GM18517 (cell line): ENCODE measurements around the gene HERC2.
A peak's percentile ranks its signal among the peaks of the same experiment; 100 is the strongest.
"Not testable (repeated sequence)": the region's sequence is repeated elsewhere in the genome, so short reads cannot be mapped to it uniquely, and the experiment has no call there.

ENCODE experiments used
- ATAC-seq: cut with Tn5 transposase; IDR thresholded peaks from one replicate; pipeline ENCODE4 v1.9.1; 2021; ENCODE audit warnings: mild to moderate bottlenecking, moderate library complexity; ENCODE audit not compliant: unreplicated experiment

The HERC2 gene

DNA sequence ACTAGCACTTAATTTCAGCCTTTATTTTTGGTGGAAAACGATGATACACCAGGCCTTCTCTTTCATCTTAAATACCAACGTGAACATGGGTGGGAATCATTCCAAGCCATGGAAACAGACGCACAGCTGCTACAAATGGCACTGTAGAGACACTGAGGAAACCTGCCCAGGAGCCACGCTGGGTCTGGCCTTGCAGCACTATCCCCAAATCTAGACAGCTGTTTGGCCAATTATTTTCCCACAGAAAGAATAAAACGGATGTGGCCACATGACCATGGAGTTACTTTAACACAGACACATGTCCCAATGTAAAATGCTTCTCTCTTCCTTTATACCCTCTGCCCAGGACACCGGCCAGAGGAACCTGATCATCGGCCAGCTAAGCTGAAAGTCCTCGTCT lies 139.2 kb downstream of the HERC2 start:
- no peak for ATAC-seq

DNA sequence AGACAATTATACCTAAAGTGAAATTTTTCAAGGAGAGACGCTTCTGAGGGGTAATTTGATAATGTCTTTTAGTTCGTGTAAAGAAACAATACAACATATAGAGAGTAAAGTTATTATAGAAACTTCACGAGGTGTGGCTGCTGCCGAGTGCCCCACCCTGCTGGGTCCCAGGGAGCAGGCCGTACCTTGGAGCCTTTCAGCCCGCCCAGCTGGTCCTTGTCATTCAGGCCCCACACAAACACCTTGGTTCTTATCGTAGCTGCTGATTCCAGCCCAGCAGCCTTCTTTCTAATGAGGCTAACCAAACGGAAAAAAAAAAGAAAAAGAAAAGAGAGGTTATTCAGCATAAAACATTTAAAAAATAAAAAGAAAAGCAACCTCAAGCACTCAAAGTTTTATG lies 139.8 kb downstream of the HERC2 start:
- no peak for ATAC-seq

DNA sequence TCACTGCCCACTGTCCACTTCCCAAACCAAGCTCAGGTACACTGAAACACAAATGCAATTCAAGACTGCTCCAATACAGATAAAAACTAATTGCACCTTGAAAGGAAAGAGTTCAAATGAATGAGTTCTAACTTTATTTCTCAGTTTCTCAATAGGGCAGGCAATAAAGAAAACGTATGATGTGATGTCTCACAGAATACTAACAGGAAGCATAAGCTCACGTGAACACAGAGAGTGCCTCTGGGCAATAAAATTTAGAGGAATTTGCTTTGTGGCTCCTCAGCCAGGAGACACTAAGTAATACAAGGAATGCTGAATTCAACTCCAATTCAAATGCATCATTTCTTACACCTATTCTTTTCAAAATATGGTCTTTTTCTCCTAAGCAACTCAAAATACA lies 140.6 kb downstream of the HERC2 start:
- ATAC-seq: no peak

DNA sequence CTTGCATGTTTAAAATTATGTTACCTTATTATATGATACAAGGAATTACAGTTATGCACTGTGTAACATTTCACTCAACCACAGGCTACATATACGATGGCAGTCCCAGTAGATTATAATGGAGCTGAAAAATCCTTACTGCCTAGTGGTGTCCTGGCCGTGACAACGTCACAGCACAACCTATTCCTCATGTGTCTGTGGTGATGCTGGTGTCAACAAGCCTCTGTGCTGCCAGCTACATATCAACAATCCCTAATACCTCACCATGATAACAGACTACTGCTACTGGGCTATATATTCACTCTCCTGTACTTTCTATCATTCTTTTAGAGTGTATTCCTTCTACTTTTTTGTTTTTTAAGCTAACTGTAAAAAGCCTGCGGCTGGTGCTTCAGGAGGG lies 142.7 kb downstream of the HERC2 start:
- ATAC-seq: no peak

DNA sequence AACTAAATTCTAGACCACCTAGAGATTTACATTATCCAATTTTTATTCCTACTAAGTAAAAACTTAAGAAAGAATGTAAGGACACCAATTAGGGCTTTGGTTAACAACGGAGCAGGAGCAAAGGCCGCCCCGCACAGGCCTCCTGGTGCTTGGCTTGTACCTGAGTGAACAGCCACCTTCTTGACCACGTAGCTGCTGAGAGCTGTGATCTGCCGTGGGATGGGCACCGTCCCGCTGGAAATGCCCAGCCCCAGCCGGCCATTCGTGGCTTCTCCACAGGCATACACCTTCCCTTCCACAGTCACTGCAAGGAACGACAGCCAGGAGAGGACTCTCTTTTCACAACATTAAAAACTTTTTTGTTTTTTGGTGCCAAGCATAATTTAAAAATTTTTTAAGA lies 143.3 kb downstream of the HERC2 start:
- ATAC-seq: no peak

DNA sequence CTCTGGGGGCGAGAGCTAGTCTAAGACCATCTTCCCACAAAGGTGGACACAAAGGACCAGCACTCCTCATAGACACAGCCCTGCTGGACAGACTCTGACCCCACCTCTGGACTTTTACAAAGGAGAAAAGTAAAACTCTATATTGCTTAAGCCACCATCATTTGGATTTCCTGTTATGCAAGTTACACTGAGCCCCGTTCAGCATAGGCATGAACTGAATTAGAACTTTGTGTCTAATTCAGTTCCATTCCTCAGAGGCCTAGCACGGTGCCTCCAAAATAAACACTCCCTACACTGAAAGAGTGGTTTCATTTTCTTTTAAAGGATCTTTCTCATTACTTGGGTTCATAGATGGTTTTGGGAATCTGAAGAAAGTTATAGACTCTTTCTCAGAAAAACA lies 143.7 kb downstream of the HERC2 start:
- ATAC-seq: no peak

DNA sequence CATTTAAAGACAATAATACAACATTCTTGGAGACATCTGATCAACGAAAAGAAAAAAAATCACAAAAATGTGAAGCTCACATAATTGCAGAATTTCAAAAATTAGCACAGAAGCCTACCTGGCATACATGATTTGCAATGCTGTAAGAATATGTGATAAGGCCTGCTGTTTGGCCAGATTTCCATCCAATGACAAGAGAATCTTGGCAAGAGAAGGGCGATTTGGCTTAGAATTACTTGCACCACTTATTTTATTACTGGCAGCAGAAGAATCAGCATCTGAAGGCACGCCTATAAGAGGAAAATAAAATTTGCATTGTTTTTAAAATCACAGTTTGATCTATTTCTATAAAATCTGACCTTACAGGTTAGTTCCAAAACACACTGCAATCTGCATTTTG lies 152.6 kb downstream of the HERC2 start:
- no peak for ATAC-seq

DNA sequence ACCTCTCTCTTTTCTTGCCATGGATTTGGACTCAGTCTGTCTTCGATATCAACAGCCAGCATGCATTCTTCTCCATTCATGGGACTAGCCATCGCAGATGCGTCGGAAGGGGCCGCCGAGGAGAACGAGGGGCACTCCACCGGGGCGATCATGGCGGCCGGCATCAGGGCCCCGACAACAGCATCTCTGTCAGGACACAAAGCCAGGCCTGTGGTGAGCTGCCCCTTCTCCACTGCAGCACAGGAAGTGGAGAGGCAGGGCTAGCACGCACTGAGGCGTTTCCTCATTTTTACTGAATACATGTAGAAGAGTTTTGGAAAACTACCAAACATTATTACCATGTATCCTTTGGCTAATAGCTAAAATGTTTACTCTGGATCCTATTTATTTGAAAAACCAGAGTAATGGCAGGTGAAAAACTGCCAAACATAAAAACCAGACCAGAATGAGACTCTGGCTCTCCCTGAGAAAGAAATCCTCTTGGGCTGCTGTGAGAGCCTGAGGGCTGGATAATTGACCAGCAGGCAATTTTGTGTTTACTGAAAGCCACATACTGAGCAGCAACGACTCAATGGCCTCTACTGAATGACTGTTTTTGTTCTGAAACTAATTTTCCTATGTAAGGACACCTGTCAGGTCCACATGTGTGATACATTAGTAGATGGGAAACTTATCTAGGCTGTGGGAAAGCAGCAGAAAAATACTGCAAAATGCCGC lies 153.4 kb downstream of the HERC2 start:
- ATAC-seq: not testable (repeated sequence)

DNA sequence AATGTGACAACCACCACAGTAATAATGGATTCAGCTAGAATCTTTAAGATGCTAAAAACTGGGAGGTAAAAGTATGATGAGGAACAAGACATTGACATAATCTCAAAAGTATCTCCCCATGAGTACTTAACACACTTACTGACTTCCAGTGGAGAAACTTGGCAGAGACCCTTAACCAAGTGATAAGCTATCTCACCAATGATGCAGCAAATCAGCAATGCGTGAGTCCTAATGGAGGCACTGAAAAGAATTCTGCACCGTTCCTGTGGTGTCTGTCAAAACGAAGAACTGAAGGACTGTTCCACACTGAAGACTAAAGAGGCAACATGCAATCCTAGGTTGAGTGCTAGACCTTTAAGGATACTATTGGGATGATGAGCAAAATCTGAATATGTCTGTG lies 154.9 kb downstream of the HERC2 start:
- ATAC-seq: no peak

DNA sequence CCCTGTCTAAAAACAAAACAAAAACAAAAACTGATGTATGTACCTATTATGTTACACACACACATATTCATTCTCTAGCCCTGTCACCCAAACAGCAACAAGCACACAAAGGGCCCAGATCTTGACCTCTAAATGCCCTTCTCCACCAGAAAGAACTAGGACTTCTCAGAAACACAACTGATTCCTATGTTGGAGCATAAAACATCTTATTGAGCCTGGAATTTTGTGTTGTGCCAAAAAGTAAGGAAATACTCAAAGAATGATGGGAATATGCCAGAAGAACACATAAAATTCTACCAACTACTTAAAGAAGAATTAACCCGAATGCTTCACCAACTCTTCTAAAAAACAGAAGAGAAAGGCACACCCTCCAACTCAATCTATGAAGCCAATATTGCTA lies 156.2 kb downstream of the HERC2 start:
- no peak for ATAC-seq

DNA sequence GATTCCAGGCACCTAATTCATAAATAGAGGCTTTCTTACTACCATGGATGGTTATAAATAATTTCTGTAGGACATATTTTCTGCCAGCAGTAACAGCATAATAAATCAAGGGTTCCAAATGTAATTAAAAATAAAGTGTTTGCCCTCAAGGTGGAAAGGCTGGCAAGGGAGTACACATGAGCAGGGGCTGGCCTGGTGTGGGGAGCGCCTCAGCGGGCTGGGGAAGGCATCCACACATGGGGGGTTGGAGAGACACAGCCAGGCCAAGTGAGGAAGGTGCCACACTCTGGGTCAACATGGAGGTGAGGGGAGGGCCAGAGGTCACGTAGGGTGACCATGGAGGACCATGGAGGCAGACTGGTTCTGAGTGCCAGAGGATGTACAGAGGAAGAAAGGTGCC lies 157.1 kb downstream of the HERC2 start:
- ATAC-seq: no peak

DNA sequence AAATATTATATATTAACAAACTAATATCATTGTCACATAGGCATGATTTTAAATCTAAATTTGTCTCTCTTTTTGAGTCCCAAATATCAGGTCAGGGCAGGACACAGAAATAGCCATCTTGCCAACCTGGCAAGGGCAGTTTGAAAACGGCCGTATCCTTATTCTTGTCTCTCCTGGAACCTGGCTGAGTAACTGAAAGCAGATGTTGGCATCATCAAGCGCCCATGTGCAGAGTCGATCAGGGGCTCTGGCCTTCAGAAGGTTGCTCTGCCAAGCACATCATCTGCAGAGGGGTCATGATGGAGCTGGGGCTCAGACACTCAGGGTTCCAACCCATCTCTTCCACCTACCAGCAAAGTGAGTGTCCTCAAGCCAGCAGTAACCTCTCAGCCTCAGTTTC lies 167.7 kb downstream of the HERC2 start:
- no peak for ATAC-seq

DNA sequence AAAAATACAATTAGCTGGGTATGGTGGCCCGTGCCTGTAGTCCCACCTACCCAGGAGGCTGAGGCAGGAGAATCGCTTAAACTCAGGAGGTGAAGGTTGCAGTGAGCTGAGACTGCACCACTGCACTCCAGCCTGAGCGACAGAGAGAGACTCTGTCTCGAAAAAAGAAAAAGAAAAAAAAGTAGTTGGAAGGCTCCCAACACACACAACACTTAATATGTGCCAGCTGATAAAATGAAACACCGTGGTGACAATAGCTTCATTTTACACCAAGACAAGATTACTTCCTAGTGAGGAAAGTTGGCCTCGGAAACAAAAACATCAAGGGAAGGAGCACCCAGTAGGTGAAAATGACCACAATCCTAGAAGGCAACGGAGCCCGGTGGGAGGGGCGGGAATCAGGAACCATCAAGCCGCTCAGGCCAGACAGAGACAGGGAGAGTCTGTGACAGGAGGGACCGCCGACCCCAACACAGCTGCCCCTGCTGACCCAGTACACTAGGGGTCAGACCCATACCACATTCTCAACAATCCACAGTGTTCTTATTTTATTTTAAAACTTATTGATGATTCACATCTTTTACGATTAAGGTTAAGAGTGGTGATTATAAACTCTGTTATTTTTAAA lies 168.4 kb downstream of the HERC2 start:
- no peak for ATAC-seq

DNA sequence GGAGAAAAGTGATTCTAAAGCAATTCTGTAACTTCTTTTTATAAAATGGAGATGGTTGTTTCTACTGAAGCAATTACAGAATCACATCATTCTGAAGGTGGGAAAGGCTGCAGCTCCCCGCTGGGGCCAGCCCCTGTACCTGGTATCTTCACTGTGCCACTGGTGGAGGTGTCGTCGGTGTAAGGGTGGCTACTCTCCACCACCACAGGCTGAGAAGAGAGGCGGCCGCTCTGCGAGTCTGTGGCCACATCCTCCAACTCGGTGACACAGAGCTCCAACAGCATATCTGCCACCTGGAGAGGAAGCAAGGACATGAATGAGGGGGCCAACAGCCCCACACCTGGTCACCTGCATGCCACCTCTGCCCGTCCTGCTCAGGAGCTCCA lies 169.4 kb downstream of the HERC2 start:
- ATAC-seq: not testable (repeated sequence)

DNA sequence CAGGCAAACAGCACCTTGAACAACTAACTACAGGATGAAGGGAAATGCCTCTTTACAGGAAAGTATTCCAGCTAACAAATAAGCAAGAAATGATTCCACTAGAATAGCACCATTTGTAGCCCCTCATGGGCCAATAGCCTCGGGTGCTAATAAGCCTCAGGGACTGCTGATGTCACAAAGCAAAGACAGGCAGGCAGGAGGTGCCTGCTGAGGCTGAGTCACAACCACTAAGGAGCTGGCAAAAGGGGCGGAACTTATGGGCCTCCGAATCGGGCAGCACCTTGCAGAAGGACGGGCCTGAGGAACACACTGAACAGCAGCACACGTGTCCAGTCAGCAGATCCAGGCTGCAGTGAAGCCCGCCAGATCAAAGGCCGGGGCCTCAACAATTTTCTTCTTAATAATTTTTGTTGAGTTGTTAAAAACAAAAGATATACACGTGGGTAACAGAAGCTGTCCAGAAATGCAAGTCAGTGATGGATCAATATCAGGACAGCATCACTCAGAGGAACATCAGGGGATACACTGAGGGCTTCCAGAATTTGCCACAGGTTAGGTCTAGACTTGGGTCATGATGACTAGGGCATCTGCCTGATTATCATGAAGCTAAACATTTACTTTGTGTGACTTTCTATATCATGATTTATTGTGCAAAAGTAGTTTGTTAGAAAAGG lies 170.0 kb downstream of the HERC2 start:
- ATAC-seq: not testable (repeated sequence)

DNA sequence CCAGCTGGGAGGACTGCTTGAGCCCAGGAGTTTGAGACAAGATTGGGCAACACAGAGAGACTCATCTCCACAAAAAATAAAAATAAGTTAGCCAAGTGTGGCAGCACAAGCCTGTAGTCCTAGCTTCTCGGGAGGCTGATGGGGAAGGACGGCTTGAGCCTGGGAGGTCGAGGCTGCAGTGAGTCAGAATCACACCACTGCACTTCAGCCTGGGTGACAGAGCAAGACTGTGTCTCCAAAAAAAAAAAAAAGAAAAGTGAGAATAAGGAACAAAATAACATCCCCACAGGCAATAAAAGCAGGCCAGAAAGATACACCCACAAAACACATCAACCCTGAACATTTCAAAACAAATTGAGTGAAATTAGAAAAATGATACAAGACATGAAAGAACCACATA lies 174.2 kb downstream of the HERC2 start:
- no peak for ATAC-seq

DNA sequence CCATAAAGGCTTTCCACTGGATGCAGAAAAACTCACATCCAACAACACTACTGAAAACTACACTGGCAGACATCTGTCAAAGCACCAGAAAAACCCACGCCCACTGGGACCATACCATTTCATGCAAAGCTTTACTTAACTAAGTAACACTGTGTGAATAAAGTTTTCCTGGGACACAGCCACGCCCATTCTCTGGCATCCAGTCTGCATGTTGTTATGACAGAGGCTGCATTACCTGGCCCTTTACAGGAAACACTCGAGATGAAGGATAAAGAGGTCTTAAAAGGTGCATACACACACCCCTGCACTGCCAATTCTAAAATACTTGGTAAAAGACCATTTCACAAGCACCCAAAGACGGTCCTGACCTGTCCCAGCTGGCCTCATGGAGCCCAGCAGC lies 176.6 kb downstream of the HERC2 start:
- not testable (repeated sequence) for ATAC-seq

DNA sequence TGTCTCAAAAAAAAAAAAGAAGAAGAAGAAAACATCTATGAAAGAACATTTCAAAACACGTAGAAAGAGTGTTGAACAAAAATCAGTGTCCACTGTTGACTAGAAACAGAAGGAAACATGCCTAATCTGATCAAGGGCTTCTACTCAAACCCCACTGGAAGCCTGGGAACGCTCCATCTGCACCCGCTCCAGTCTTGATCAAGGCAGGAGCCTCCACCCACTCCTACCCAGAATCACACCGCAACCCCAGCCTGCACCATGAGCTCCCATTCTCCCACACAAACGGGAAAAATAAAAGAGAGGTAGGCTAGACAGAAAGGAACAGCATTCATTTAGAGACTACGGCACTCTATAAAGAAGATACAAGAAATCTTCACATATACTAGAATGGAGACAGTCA lies 181.9 kb downstream of the HERC2 start:
- no peak for ATAC-seq

DNA sequence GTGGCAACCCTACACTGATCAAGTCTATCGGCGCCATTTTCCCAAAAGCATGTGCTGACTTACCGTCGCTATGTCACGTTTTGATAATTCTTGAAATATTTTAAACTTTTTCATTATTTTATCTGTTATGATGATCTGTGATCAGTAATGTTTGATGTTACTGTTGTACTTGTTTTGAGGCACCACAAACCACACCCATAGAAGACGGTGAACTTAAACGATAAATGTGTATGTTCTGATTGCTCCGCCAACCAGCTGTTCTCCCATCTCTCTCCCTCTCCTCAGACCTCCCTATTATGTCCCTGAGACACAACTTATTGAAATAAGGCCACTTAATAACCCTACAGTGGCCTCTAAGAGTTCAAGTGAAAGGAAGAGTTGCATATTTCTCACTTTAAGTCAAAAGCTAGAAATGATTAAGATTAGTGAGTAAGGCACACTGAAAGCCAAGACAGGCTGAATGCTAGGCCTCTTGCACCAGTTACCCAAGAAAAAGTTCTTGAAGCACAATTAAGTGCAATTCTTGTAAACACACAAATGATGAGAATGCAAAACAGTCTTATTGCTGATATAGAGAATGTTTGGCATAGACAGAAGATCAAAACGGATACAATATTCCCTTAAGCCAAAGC lies 184.5 kb downstream of the HERC2 start:
- ATAC-seq: not testable (repeated sequence)

DNA sequence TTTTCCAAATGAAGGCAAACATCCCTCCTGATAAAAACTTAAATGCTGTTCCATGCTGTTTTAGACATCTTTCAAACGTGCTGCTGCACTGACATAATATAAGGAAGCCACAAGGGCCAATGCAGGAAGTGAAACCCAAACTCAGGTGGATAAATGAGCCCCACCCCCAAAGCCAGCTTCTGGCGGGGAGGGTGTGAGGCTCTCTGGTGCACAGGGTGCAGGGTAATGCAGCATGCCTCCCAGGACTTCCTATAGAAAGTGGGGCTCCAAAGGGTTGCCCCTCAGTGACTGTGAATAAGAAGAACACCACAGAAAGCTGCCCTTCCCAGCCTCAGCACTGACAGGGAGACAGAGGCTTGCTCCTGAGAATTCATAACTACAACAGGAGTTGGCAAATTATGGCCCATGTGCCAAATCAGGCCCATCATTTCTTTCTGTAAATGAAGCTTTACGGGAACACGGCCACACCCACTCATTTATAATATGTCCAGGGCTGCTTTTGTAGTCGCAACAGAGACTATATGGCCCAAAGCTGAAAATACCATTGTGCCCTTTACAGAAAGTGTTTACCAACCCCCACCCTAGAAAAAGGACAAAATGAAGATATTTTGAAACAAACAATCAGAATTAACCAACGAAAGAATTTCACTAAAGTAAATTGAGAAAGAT lies 185.6 kb downstream of the HERC2 start:
- ATAC-seq: peak; percentile 98

DNA sequence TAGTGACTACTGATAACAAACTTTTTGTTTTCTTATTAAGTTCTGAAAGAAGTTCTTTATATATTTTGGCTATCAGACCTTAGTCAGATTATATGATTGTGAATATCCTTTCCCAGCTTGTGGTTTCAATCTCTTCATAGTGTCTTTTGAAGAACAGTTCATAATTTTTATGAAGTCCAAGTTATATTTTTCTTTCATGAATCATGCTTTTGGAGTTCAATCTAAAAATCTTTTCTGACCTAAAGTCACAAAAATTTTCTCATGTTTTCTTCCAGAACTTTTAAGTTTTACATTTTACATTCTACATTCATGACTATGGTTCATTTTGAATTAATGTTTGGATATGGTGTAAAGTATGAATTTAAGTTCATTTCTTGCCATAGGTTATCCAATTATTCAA lies 188.7 kb downstream of the HERC2 start:
- ATAC-seq: no peak
